Thymus (tissue), 11 donors: ENCODE measurements around the gene TUT7. TPM values are rescaled to one million over a fixed set of nuclear protein-coding genes. Genes with fewer than 3 reads are reported as not detected.
"Not testable (repeated sequence)": the region's sequence is repeated elsewhere in the genome, so short reads cannot be mapped to it uniquely, and the experiment has no call there.

ENCODE experiments used
- DNase-seq, 9 donors: peaks; one replicate each; pipeline ENCODE4 v3.0.0-alpha.2; 2013; ENCODE audit warnings: low spot score in 9 of 9, low read depth in 6 of 9, missing footprints in 1 of 9
- H3K27ac ChIP-seq, 2 donors: one replicate each; pipeline ENCODE4 v1.5.1; 2013; ENCODE audit warnings: control low read depth in 1 of 2, low read depth in 1 of 2, low read length in 1 of 2, mild to moderate bottlenecking in 1 of 2, moderate library complexity in 1 of 2
- H3K27me3 ChIP-seq, 2 donors: one replicate each; pipeline ENCODE4 v1.5.1; 2013; ENCODE audit warnings: low read length in 1 of 2; ENCODE audit not compliant: control insufficient read depth in 2 of 2, insufficient read depth in 1 of 2
- H3K36me3 ChIP-seq, 2 donors: one replicate each; pipeline ENCODE4 v1.5.1; 2013; ENCODE audit warnings: low read length in 1 of 2, mild to moderate bottlenecking in 1 of 2, moderate library complexity in 1 of 2; ENCODE audit not compliant: control insufficient read depth in 2 of 2, insufficient read depth in 2 of 2
- H3K4me1 ChIP-seq, 2 donors: one replicate each; pipeline ENCODE4 v1.5.1; 2013; ENCODE audit warnings: low read length in 2 of 2; ENCODE audit not compliant: control insufficient read depth in 2 of 2, insufficient read depth in 2 of 2
- H3K4me3 ChIP-seq, 2 donors: one replicate each; pipeline ENCODE4 v1.5.1; 2013; ENCODE audit warnings: low read length in 2 of 2, control low read depth in 1 of 2, mild to moderate bottlenecking in 1 of 2
- H3K9me3 ChIP-seq, 2 donors: one replicate each; pipeline ENCODE4 v1.5.1; 2013; ENCODE audit warnings: low read length in 1 of 2, mild to moderate bottlenecking in 1 of 2; ENCODE audit not compliant: control insufficient read depth in 2 of 2, insufficient read depth in 1 of 2
- whole genome bisulfite sequencing: extraction: QIAGEN DNeasy Blood & Tissue Kit; methylation state at CpG from one replicate; pipeline ENCODE4 v1.1.7; 2013; 5-methylcytosine and 5-hydroxymethylcytosine counted together
- polyA plus RNA-seq: library from polyadenylated mRNA; stranded (reverse); fragments of 200-250 nt; gene quantifications from one replicate; pipeline ENCODE4 v1.2.3, GENCODE V29; 2013
- total RNA-seq: library from RNA; stranded (reverse); fragments of 120-200 nt; gene quantifications from one replicate; pipeline ENCODE4 v1.2.4, GENCODE V29; 2013
- donor health status: healthy.

The TUT7 gene
- total and polyA plus RNA-seq, 2 donors = 25.9 to 29.2 TPM

GRCh38 chr9:86322973-86323644, 31.1 kb downstream of the TUT7 start:
- 83% methylated on average over 8 of the region's 8 CpGs for WGBS
- Histone ChIP-seq H3K9me3 (no peaks in the 10 kb centered on the region), H3K4me3 (no peak overlapping the region), H3K4me1 (no peaks in the 10 kb centered on the region), H3K27me3 (no peaks in the 10 kb centered on the region), H3K27ac (no peak overlapping the region), H3K36me3 (peaks cover 49 to 91% of the 10 kb centered on the region in 2 donors)
- no peak for DNase-seq

DNA sequence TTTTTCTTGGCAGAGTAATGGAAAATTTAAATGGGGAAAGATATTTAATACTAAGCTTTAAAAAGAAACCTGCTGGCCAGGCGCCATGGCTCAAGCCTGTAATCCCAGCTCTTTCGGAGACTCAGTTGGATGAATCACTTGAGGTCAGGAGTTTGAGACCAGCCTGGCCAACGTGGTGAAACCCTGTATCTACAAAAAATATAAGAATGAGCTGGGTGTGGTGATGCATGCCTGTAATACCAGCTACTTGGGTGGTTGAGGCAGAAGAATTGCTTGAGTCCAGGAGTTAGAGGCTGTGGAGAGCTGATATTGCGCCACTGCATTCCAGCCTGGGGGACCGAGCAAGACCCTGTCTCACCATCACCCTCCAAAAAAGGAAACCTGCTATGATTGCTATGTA, 32.8 kb downstream of the TUT7 start:
- Histone ChIP-seq H3K27me3 (no peaks in the 10 kb centered on the region), H3K4me1 (no peaks in the 10 kb centered on the region), H3K36me3 (peaks cover 44 to 91% of the 10 kb centered on the region in 2 donors), H3K4me3 (no peak overlapping the region), H3K9me3 (no peaks in the 10 kb centered on the region), H3K27ac (no peak overlapping the region)
- 99% methylated on average over 5 of the region's 5 CpGs for WGBS
- DNase-seq = no peak

DNA sequence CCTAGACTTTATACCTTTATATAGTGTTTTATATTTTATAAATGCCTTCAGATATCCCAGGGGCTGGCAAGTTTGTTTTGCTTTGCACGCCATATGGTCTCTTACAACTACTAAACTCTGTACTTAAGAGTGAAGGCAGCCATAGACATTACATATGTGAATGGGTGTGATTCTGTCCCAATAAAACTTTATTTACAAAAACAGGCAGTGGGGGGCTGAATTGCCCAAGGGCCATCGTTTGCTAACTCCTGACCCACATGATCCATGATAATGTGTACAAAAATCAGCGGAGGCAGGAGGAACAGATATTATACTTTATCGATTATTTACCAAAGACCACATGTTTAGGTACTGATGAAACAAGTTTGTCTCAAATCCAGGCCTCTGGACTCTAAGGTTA, 36.0 kb downstream of the TUT7 start:
- Histone ChIP-seq H3K4me3 (no peak overlapping the region), H3K27ac (no peak overlapping the region), H3K36me3 (peaks cover 36 to 82% of the 10 kb centered on the region in 2 donors), H3K27me3 (no peaks in the 10 kb centered on the region), H3K9me3 (no peaks in the 10 kb centered on the region), H3K4me1 (no peaks in the 10 kb centered on the region)
- whole genome bisulfite sequencing = 98% methylated on average over 4 of the region's 4 CpGs
- DNase-seq = no peak

GRCh38 chr9:86315078-86315477, 39.1 kb downstream of the TUT7 start:
- H3K4me1 ChIP-seq = no peaks in the 10 kb centered on the region
- 49% methylated on average over 2 of the region's 2 CpGs for WGBS
- no peak overlapping the region for H3K27ac ChIP-seq
- H3K27me3 ChIP-seq = no peaks in the 10 kb centered on the region
- no peak for DNase-seq
- H3K9me3 ChIP-seq = no peaks in the 10 kb centered on the region
- H3K4me3 ChIP-seq = no peak overlapping the region
- H3K36me3 ChIP-seq = peaks cover 25 to 64% of the 10 kb centered on the region in 2 donors

DNA sequence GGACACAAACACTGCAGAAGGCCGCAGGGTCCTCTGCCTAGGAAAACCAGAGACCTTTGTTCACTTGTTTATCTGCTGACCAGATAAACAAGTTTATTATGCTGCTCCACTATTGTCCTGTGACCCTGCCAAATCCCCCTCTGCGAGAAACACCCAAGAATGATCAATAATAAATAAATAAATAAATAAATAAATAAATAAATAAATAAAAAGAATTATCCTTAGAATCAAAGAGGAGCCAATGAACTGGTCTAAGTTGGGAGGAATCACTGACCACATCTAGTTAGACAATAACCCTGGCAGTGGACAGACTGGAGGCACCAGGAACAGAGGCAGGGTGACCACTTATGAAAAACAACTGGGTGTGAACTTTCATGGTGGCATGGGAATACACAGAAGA, 41.3 kb downstream of the TUT7 start:
- not testable (repeated sequence) for H3K4me1 ChIP-seq
- peaks cover 24 to 57% of the 10 kb centered on the region in 2 donors for H3K36me3 ChIP-seq

GRCh38 chr9:86308687-86309086, 45.5 kb downstream of the TUT7 start:
- DNase-seq = no peak
- Histone ChIP-seq H3K27ac (no peak overlapping the region), H3K4me1 (no peaks in the 10 kb centered on the region), H3K36me3 (peaks cover 30 to 56% of the 10 kb centered on the region in 2 donors), H3K27me3 (no peaks in the 10 kb centered on the region), H3K9me3 (no peaks in the 10 kb centered on the region), H3K4me3 (no peak overlapping the region)
- WGBS = 99% methylated on average over 1 of the region's 1 CpG

More for the DNA sequence above, 41.3 kb downstream of the TUT7 start:
- WGBS = over 99% methylated on average over 2 of the region's 2 CpGs
- H3K27ac ChIP-seq, H3K9me3 ChIP-seq, DNase-seq, H3K27me3 ChIP-seq, H3K4me3 ChIP-seq: not testable (repeated sequence)

DNA sequence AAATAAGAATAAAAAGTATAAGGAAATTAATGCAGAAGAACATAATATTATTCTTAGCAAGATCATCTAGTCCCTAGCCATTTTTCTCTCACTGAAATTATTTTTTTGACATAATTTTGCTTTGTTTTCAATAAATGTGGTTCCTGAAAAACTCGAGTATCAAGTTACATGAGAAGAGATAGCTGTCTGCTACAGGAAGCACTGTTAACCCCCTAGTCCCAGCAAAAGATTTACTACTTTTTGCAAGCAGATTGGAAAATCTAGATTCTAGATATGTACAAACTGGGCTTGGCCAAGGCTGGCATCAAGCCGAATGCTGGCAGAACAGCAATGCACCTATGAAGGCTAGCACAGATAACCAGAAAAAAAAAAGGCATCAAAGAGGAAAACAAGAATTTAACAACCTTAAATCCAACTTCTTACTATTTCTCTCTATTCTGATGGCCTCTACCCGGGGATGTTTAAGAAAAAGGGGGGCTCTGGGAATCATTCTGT, 49.9 kb downstream of the TUT7 start:
- Histone ChIP-seq H3K4me3 (no peak overlapping the region), H3K36me3 (peaks cover 29 to 72% of the 10 kb centered on the region in 2 donors), H3K9me3 (no peaks in the 10 kb centered on the region), H3K27me3 (no peaks in the 10 kb centered on the region), H3K4me1 (no peaks in the 10 kb centered on the region), H3K27ac (no peak overlapping the region)
- DNase-seq = no peak
- WGBS = 84% methylated on average over 3 of the region's 3 CpGs

DNA sequence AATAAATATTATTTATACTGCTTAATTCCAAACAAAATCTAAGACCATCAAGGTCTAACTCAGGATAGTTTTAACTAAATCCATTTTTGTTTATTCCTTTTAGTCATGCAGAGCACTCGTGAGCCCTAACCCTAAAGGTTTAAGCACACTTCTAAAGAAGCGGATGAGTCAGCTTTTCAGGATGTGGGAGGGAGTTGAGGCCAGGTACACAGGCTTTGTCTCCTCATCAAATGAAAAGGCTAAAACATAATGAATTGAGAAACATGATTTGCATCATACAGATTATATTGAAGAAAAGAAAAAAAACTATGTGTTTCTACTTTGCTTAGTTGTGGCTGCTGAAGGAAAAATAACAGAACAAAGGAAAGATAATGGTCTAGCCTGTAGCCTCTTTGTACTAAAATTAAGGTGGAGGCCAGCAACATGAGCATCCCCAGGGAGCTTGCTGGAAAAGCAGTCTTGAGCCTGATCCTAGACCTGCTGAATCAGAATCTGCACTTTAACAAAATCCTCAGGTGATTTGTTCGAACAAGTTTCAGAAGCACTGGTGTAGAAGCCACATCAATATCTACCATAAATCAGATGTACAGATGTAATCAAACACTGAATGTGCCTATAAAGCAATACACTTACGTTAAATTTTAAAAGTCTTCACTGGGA, 50.8 kb downstream of the TUT7 start:
- no peak overlapping the region for H3K27ac ChIP-seq
- H3K27me3 ChIP-seq = no peaks in the 10 kb centered on the region
- H3K36me3 ChIP-seq = peaks cover 34 to 76% of the 10 kb centered on the region in 2 donors
- no peak for DNase-seq
- 83% methylated on average over 4 of the region's 4 CpGs for WGBS
- H3K4me1 ChIP-seq = no peaks in the 10 kb centered on the region
- no peak overlapping the region for H3K4me3 ChIP-seq
- H3K9me3 ChIP-seq = no peaks in the 10 kb centered on the region

DNA sequence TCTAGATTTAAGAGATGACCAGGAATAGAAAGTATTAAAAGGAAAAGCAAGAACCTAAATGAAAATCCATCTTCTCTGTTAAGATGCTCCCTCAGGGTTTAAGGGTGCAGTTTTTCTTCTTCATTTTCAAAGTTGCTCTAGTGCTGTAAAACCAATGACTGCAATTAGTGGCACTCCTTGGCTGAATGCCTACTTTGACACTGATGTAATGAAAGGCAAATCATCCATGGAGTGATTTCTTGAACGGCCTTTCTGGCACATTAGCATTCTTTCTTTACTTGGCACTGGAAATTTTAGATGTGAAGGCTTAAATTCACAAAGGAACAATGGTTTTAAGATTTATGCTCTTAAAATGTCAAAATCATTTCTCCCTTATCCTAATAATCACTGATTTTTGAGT, 52.5 kb downstream of the TUT7 start:
- Histone ChIP-seq H3K36me3 (peaks cover 39 to 74% of the 10 kb centered on the region in 2 donors), H3K27me3 (no peaks in the 10 kb centered on the region), H3K9me3 (no peaks in the 10 kb centered on the region), H3K27ac (no peak overlapping the region), H3K4me3 (no peak overlapping the region), H3K4me1 (no peaks in the 10 kb centered on the region)
- no peak for DNase-seq
- WGBS = 96% methylated on average over 1 of the region's 1 CpG
